GDM1 (cell line): ENCODE results near the gene FCER1G.
A peak's percentile ranks its signal among the peaks of the same experiment; 100 is the strongest.

Source experiments
- DNase-seq: peaks from one replicate; lab custom pipeline; 2025; lab: John Stamatoyannopoulos, UW

FCER1G gene

GRCh38 chr1:161215076-161215475 lies at the start of gene FCER1G:
FCER1G (plus strand) TSS chr1:161215295; CDS start chr1:161215322, 27 bp downstream.
- peak; percentile 50 for DNase-seq

DNA sequence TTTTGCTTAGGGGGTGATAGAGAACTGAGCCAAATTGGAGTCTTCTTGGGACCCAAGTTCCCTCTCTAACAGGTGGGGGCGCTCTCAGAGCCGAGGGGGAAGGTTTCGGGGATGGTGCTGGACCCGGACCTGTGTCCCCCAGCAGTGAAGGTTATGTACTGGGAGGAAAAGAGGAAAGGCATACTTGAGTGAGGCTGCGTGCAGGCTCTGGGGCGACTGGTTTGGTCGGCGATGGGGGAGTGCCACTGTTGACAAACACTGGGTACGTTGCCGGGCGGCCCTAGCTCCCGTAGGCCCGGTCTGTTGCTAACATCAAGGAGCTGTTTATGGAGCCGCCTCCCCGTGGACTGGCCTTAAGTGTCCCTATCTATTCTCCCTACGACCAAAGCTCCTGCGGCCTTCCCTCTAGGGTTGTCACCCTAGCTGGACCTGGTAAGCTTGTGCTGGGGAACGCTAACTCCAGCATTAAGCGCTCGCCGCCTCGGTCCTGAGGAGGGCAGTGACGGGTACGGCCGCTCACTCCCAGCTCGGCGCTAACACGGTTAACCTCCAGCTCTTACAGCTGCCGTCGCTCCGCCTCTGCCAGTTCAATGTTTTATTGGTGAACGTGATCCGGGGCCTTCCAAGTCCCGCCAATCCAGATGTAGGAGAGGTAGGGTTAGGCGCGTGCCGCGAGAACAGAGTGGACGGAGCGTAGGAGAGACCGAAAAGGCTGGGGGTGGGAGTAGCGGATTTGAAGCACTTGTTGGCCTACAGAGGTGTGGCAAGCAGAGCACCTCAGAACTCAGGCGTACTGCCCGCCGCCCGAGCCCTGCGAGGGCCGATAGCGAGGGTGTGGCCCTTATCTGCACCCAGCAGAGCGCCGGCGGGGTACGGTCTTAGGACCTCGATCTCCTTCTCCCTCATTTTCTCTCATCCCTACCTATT lies 49.1 kb upstream of the FCER1G start, which contains the start of gene PPOX:
Gene PPOX (plus strand): TSS at position 685 of the 927 bp plus-strand sequence. CDS start 422 bp downstream, outside the sequence.
- DNase-seq: peak; percentile 95

- DNase-seq: no peak
These were observed 48.2 kb upstream of the FCER1G start for GRCh38 chr1:161166669-161167548.

- DNase-seq: no peak
These were observed 46.2 kb upstream of the FCER1G start for GRCh38 chr1:161168906-161169305.

DNA sequence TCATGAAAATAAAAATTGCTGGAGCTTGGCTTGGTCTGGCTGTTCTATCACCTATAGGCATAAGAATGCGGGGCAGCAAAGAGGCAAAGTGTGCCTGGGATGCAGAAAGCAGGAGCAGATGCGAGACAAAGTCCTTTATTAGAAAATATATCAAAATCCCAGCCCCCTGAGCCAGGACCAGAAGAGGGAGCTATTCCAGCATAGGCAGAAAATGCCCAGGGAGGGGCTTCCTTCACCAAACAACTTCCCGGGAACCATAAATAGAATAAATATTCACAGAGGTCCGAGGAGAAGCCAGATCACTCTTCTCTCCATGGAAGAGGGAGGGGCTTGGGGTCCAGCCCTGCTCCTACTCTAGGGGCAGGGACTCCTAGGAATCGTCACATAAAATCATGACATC lies 43.9 kb upstream of the FCER1G start:
- DNase-seq: no peak

DNA sequence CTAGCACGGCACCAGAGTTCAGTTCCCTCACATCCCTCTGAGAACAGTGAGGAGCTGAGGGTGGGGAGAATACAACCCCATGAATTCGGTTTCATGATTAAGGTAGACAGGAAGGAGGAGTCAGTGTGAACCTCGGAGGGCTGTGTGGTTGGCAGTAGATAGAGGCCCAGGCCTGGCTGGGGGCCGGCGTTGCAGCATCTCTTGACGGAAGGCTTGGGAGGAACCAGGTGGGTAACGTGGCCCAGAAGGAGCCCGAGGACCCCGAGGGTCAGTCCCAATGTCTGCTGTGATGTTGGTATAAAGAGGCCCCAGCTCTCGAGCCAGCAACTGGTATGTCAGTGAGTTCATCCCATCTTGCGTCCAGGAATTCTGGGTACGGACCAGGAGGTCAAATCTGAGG lies 43.4 kb upstream of the FCER1G start:
- DNase-seq: no peak

DNA sequence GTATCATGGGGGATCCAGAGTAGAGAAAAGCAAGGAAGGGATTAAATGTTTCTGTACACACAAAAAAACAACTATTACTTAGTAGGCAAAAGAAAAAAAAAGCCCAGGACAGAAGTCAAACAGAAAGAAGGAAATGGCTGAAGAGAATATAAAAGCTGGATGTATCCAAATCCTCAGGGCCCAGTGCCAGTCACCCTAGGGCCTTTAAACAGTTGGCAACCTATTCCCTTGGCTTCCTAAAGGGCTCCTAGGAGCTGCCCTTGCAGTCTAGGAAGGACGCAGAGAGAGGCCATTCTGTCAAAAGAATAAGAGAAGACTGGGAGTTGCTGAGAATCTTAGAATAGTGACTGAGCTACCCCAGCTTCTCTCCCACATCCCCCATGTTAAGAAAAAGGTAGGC lies 42.7 kb upstream of the FCER1G start:
- DNase-seq: no peak

- DNase-seq: no peak
These were observed 42.2 kb upstream of the FCER1G start for GRCh38 chr1:161172776-161173376.

DNA sequence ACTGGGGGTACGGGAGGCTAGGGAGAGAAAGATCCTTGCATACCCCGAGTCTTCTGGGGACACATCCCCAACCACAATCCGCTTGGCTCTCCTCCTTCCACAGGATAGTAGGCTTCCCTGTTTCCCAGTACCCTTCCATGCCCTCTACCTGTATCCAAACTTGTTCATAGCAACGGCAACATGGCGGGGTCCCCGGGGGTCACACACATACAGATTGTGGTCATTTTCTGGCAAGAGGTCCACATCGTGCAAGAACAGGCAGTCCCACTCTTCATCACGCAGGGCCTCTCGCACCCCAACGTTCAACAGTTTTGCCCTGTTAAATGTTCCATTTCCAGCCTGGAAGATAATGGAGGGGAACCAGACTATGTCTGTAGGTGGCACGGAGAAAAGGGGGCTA lies 41.4 kb upstream of the FCER1G start:
- no peak for DNase-seq

DNA sequence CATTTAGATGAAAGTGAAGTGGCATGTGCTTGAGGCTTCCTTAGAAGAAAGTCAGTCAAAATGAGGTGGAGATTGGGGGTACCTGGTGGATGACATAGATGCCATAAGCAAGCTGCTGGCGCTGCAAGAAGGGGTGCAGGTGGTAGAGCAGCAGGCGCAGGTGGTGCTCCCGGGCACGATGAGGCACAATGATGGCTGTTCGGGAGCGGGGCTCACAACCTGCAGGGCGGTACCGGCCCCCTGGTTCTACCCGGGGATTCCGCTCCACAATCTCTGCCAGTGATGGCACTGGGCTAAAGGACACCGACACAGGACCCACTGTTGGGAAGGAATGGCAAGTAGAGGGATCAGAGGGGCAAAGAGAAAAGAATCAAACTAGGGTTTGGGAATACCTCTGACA lies 40.2 kb upstream of the FCER1G start:
- no peak for DNase-seq

- DNase-seq: no peak
These were observed 39.2 kb upstream of the FCER1G start for GRCh38 chr1:161175771-161176453.

DNA sequence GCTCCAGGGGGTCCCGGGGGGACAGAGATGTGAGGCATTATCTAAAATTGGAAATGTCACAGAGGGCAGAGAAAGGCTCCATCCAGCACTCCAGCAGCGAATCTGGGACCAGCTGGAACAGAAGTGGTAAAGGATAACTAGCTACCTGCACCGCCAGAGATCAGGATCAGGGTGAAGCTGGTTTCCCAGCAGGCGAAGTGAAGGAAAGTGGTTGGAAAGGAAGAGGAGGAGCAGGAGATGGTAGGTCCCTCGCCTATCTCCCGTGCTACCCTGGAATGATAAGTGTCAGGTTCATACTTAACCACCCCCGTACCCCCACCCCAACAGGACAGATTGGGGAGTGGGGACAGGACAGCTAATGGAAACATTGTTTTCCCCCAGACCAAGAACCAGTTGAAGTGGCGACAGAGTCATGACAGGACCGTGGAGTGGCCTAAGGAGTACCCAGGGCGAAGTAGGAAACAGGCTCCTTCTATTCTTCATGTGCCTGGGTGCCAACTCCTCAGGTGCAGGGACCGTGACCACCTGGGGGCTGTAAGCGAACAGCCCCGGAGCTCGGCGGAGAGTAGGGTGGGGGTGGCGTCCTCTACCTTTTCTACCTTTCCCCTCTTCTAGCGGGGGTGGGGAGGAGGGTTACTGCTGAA lies 38.5 kb upstream of the FCER1G start:
- DNase-seq: no peak

GRCh38 chr1:161177112-161177935 lies 37.8 kb upstream of the FCER1G start, which contains the start of gene B4GALT3:
B4GALT3 (minus strand) TSS chr1:161177507; CDS start chr1:161176060, 1,447 bp downstream.
- peak; percentile 63 for DNase-seq

- no peak for DNase-seq
These were observed 37.2 kb upstream of the FCER1G start for GRCh38 chr1:161177936-161178244.

DNA sequence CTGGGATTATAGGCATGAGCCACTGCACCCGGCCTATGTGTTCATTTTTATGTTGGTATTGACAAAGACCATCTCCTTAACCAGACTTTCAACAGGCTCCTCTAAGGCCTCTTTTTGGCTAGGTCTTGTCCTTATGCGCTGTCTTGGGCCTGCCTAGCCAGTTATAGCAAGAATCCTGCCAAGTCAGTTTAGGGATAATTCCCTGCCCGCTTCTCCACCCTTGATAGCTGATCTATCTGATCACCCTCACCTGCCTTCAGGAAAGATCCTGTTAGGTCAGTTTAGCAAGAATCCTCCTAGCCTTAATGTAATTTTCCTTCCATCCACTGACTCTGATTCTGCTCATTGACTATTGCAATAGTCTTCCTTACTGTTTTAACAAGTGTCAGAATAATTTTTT lies 35.4 kb upstream of the FCER1G start:
- no peak for DNase-seq

GRCh38 chr1:161180639-161181038 lies 34.5 kb upstream of the FCER1G start:
- DNase-seq: peak; percentile 18

DNA sequence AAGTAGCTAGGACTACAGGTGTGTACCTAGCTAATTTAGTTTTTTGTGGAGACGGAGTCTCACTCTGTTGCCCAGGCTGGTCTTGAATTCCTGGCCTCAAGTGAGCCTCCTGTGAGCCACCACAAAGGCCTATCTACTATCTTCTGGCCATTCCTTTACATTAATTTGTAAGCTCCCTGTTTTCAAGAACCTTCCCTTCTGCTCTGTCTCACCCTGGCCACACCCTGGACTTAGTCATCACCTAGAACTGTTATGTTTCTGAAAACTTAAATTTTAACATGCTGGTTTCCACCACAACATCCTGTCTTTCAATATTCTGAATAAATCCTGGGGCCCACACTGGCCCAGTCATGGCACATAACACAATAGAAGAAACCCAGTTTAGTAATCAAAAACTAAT lies 32.9 kb upstream of the FCER1G start:
- no peak for DNase-seq

- peak; percentile 97 for DNase-seq
These were observed 29.8 kb upstream of the FCER1G start for GRCh38 chr1:161185282-161185682.

DNA sequence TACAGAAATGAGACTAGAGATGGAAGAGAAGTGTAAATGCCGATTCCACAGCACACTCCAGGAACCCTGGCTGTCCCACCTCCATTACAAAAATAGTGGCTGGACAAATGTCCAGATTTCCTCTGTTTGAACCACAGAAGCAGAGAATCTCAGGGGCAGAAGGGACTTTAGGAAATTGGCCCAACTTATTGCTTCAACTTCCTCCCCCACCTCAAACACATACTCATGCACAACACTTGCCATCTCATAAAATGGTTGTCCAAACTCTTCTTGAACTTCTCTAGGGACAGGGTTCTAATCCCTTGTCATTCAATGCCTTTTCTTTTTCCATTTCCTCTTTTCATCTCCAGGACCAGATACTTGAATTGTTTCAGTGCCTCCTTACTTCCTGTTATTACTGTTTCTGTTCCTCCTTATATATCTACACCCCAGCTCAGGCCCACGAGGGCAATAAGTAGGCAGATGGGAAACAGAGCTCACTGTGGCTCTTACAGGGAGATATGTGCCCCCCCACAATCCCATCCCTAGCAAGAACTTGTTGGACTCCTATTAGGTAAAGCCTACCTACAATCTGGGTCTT lies 29.3 kb upstream of the FCER1G start:
- peak; percentile 19 for DNase-seq

DNA sequence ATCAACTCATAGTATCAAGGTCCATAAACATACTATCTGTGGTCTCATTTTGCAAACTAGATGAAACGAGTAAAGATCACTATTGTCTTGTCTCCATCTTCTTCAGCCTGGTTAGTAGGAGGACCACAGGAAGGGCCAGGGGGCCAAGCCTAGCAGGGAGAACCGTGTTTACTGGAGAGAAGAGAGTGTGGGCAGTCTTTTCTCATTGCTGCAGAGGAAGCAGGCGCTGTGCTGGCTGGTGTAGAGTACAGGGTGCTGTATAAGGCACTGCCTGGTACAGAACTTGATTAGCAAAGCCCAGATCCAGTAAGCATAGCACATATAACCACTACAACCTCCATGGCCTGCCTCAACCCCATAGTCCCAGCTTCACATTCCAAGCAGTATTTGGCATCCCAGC lies 27.8 kb upstream of the FCER1G start:
- DNase-seq: no peak
